Activated CD8-positive, alpha-beta memory T cell treated with anti-CD3 and anti-CD28 coated beads for 24 hours (primary cell): ENCODE data around the gene KRT75.
"Not testable (repeated sequence)": the region's sequence is repeated elsewhere in the genome, so short reads cannot be mapped to it uniquely, and the experiment has no call there.

Source experiments
- DNase-seq: peaks from one replicate; pipeline ENCODE4 v3.0.0-alpha.2; 2020

Gene KRT75

DNA sequence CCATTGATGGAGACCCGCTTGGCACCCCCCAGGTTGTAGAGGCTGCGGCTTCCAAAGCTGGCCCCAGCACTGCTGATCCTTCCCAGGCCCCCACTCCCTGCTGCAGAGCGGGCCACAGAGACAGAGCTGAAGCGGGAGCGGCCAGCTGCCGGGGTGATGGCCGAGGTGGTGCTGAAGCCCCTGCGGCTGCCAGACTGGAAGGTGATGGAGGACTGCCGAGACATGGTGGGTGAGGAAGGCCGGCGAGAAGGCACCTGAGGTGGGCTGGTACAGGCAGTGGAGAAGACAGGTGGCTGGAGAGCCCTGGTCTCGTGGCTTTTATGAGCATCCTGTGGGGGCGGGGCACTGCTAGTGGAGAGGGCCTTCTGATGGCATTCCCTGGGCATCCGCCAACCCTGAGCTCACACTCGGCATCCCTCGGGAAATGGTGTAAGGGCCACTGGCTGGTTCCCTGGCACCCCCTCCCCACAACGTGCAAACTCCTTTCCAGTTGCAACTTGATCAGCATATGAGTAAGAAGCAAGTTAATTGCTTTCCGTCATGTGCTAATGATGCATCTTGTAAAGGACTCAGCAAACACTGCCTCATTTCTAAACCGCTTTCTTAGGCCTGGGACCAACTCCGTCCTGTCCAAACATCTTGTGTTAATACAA is at the start of gene KRT75:
Gene KRT75 (minus strand): TSS at position 291 of the 653 bp plus-strand sequence. CDS start 67 bp downstream, at position 224.
- DNase-seq = no peak

DNA sequence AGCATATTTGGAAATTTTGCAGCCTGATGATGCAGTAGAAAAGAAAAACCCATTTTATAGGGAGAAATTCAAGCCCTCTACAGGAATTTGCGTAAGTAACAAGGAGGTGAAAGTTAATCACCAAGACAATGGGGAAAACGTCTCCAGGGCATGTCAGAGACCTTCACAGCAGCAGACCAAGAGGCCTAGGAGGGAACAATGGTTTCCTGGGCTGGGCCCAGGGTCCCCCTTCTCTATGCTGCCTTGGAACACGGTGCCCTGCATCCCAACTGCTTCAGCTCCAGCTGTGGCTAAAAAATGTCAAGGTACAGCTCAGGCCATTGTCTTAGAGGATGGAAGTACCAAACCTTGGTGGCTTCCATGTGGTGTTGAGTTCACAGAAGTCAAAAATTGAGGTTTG is 45.9 kb upstream of the KRT75 start:
- DNase-seq = no peak

- no peak for DNase-seq
These were observed 43.5 kb upstream of the KRT75 start for GRCh38 chr12:52477651-52478050.

DNA sequence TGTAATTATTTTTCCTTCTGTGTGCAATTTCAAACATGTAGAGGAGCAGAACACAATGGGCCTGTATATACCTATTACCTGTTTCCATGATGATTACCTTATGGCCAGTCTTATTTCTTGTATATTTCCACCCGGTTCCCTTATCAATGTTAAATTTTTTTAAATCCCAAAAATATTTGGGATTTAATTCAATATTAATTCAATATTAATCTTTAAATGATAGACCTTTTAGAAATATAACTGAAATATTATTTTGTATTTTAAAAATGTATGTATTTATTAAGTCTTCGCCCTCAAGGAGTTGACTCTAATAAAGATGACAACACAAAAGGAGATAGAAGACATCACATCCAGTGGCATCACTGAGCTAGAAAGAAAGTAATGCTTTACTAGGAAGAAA is 40.0 kb upstream of the KRT75 start:
- DNase-seq = no peak

DNA sequence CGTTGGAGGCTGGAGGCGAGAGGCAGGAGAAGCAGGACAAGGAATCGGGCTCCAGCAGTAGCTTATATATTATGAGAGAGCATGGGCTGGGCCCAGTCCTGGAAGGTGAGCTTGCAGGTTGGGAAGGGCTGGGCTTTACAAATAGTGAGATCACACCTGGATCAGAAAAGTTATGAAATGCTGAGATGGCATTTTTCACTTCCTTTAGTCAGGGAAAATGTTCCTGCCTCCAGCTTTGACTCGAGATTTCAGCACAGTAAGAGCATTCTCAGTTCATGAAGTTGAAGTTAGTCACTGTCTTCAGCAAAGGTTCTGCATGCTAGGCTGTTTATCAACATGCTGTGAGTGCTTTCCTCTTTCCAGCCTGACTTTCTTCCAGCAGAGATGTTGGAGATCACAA is 39.6 kb upstream of the KRT75 start, which contains the start of gene KRT6C:
Gene KRT6C (minus strand): TSS at position 38 of the 400 bp plus-strand sequence. CDS start 68 bp downstream, outside the sequence.
- no peak for DNase-seq

- DNase-seq = no peak
These were observed 35.7 kb upstream of the KRT75 start for GRCh38 chr12:52469853-52470252.

GRCh38 chr12:52464897-52465296 is 30.7 kb upstream of the KRT75 start:
- DNase-seq = no peak

DNA sequence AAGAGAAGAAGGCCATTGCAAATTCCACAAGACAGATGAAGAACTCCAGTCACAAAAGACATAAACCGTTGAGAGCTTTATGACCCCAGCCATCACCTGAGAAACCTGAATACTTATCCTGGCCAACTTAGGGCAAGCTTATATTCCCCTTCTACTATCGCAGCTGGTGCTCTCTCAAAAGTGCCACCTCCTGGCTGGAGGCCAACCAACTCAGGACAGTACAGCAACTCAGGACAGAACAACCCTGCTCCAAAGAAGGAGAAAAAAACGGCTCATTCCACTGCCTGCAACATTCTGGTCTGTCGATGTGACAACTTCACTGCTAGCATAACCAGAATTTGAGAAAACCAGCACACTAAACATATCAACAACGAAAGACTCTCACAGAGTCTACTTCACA is 27.5 kb upstream of the KRT75 start:
- DNase-seq = no peak

DNA sequence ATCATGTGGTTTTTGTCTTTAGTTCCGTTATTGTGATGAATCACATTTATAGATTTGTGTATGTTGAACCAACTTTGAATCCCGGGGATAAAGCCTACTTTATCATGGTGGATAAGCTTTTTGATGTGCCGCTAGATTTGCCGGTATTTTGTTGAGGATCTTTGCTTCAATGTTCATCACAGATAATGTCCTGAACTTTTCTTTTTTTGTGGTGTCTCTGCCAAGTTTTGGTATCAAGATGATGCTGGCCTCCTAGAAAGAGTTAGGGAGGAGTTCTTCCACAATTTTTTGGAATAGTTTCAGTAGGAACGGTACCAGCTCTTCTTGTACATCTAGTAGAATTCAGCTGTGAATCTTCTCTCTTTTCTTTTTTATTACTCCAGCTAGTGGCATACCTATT is 24.7 kb upstream of the KRT75 start:
- DNase-seq = no peak

GRCh38 chr12:52455821-52456220 is 21.6 kb upstream of the KRT75 start:
- no peak for DNase-seq

GRCh38 chr12:52454411-52455201 is 20.4 kb upstream of the KRT75 start:
- DNase-seq = no peak

GRCh38 chr12:52452101-52452500 is 17.9 kb upstream of the KRT75 start, which contains the start of gene KRT6B:
KRT6B (minus strand) TSS chr12:52452146; CDS start chr12:52452078, 68 bp downstream.
- no peak for DNase-seq

- DNase-seq = no peak
These were observed 14.1 kb upstream of the KRT75 start for GRCh38 chr12:52448228-52448627.

GRCh38 chr12:52447196-52447595 is 13.0 kb upstream of the KRT75 start:
- not testable (repeated sequence) for DNase-seq

DNA sequence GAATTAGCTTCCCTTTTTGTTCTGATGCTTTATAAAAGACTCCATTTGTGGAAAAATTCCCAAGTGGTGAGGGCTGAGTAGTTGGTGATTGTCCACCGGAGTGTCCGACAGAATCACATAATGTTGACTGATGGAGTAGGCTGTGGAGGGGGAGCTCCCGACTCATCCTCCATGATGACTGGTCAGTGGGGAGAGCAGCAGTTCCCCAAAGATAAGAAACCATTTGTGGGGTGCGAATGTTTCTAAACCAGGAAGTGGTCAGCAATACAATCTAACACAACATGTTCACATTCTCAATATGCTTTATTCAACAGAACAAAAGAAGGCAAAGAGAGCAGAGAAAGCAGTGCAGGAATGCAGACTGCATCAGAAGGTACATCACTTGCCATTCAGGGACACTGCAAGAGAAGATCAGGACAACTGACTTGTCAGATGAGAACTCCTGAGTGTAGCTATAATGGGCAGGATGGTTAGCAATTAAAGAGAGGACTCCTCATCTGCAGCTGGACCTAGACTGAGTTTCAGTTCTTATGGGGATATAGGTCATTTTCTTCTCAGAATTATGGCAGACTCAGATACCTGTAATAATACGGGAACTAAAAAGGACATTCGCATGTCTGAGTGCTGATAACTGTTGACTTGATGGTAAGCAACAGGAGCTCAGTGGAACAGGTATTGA is 12.3 kb upstream of the KRT75 start:
- no peak for DNase-seq

- DNase-seq = no peak
These were observed 11.7 kb upstream of the KRT75 start for GRCh38 chr12:52445876-52446275.

- DNase-seq = no peak
These were observed 10.8 kb upstream of the KRT75 start for GRCh38 chr12:52444647-52445595.

DNA sequence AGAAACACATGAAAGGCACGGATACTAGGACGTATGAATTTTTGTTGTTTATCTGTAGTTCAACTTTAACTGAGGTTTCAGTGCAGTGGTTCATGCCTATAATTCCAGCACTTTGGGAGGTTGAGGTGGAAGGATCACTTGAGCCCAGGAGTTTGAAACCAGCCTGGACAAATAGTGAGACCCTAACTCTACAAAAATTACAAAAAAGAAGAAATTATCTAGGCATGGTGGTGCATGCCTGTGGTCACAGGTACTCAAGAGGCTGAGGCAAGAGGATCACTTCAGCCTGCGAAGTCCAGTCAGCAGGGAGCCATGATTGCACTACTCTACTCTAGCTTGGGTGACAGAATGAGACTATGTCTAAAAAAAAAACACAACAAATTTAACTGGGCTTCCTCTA is 9.8 kb upstream of the KRT75 start:
- DNase-seq = no peak

- no peak for DNase-seq
These were observed 8.5 kb upstream of the KRT75 start for GRCh38 chr12:52442600-52443061.

- no peak for DNase-seq
These were observed 7.2 kb upstream of the KRT75 start for GRCh38 chr12:52441320-52441911.

DNA sequence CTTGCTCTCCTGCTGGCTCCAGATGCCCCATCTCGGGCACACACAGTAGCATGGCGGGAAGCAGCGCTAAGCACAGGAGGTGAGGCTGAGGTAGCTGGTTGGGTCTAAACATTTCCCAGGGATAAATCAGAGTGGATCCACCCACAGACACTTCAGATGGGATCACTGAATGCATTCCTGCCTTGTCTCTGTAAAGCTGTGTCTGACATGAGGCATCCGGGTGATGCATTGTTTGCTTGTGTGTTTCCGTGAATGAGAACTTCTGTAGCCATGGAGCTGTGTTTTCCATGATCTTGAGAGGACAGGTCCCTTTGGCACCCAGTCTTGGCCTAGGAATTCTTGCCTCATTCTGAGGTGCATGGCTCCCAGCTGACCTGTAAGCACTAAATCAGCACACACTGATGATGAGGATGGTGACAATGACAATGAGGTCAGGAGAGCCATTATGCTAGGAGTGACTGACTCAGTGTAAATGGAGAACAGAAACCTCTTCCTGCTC is 6.7 kb upstream of the KRT75 start:
- no peak for DNase-seq

GRCh38 chr12:52439845-52440244 is 5.7 kb upstream of the KRT75 start:
- DNase-seq = no peak
